A172 (cell line): ENCODE results near the gene CCDC97. TPM values are rescaled to one million over a fixed set of nuclear protein-coding genes. Genes with fewer than 3 reads are reported as not detected.

Experiments used
- DNase-seq: peaks from one replicate; pipeline ENCODE4 v3.0.0-alpha.2; 2015; ENCODE audit warnings: low spot score
- total RNA-seq: library from RNA; depleted of rRNA; stranded (reverse); fragments of >200 nt; shearing (Covaris generic); gene quantifications from 2 replicates; pipeline ENCODE4 v1.2.3, GENCODE V29; 2014

CCDC97 gene
- total RNA-seq, 1 experiment from 2014 or later = 8.3 TPM

GRCh38 chr19:41320185-41320518 lies 10.2 kb downstream of the CCDC97 start:
- DNase-seq = no peak

- DNase-seq = no peak
These were observed 10.6 kb downstream of the CCDC97 start for GRCh38 chr19:41320568-41320967.

- DNase-seq = no peak
These were observed 11.2 kb downstream of the CCDC97 start for GRCh38 chr19:41321204-41321599.

GRCh38 chr19:41321600-41322270 lies 11.8 kb downstream of the CCDC97 start:
- peak; percentile 90 for DNase-seq

- DNase-seq = no peak
These were observed 12.5 kb downstream of the CCDC97 start for GRCh38 chr19:41322451-41322850.

- peak; percentile 58 for DNase-seq
These were observed 13.1 kb downstream of the CCDC97 start for GRCh38 chr19:41323023-41323422.

GRCh38 chr19:41323430-41324125 lies 13.6 kb downstream of the CCDC97 start:
- DNase-seq = peak; percentile 97

GRCh38 chr19:41324231-41324702 lies 14.3 kb downstream of the CCDC97 start:
- no peak for DNase-seq

- DNase-seq = peak; percentile 93
These were observed 15.1 kb downstream of the CCDC97 start for GRCh38 chr19:41324921-41325639.

- no peak for DNase-seq
These were observed 15.6 kb downstream of the CCDC97 start for GRCh38 chr19:41325640-41325946.

- no peak for DNase-seq
These were observed 16.2 kb downstream of the CCDC97 start for GRCh38 chr19:41325947-41326706.

- no peak for DNase-seq
These were observed 17.2 kb downstream of the CCDC97 start for GRCh38 chr19:41327076-41327575.

GRCh38 chr19:41327576-41328156 lies 17.7 kb downstream of the CCDC97 start:
- peak; percentile 86 for DNase-seq

GRCh38 chr19:41328157-41328841 lies 18.3 kb downstream of the CCDC97 start:
- no peak for DNase-seq

GRCh38 chr19:41328842-41329225 lies 18.9 kb downstream of the CCDC97 start:
- no peak for DNase-seq

- no peak for DNase-seq
These were observed 20.5 kb downstream of the CCDC97 start for GRCh38 chr19:41330481-41330880.

- DNase-seq = no peak
These were observed 21.1 kb downstream of the CCDC97 start for GRCh38 chr19:41330946-41331678.

GRCh38 chr19:41332000-41332399 lies 22.0 kb downstream of the CCDC97 start:
- DNase-seq = no peak

- no peak for DNase-seq
These were observed 22.5 kb downstream of the CCDC97 start for GRCh38 chr19:41332468-41332867.

GRCh38 chr19:41334793-41335192 lies 24.8 kb downstream of the CCDC97 start:
- no peak for DNase-seq
